Adrenal gland (tissue), 12 donors: ENCODE data around the gene TPRG1. TPM values are rescaled to one million over a fixed set of nuclear protein-coding genes. Genes with fewer than 3 reads are reported as not detected.

Experiments used
- DNase-seq, 7 donors: peaks; one replicate each; pipeline ENCODE4 v3.0.0-alpha.2; 2019 to 2020
- H3K27ac ChIP-seq, 5 donors: fragments of 200-600 bp; sonication (generic) in 4 of 5; 1 replicate in 3 of 5; 2 replicates in 2 of 5; pipeline versions ENCODE4 v1.5.1 to v1.8.0; 2016 to 2020; ENCODE audit warnings: mild to moderate bottlenecking in 1 of 5
- H3K27me3 ChIP-seq: fragments of 200-600 bp; 2 replicates; pipeline ENCODE4 v1.8.0; 2021
- H3K36me3 ChIP-seq, 2 donors: fragments of 200-600 bp; replicated peaks in 1 of 2; 1 replicate in 1 of 2; 2 replicates in 1 of 2; pipeline versions ENCODE4 v1.5.1 to v1.8.0; 2018 to 2022
- H3K4me1 ChIP-seq, 2 donors: fragments of 200-600 bp; replicated peaks in 1 of 2; 1 replicate in 1 of 2; 2 replicates in 1 of 2; pipeline versions ENCODE4 v1.5.1 to v1.8.0; 2018 to 2021
- H3K4me3 ChIP-seq, 4 donors: fragments of 200-600 bp; sonication (generic) in 3 of 4; one replicate each; pipeline ENCODE4 v1.5.1; 2016 to 2018
- H3K9me3 ChIP-seq, 3 donors: fragments of 200-600 bp; sonication (generic) in 1 of 3; replicated peaks in 1 of 3; 1 replicate in 2 of 3; 2 replicates in 1 of 3; pipeline versions ENCODE4 v1.5.1 to v1.8.0; 2016 to 2021
- POLR2A ChIP-seq, 2 donors: fragments of 450-650 bp; IDR thresholded peaks; one replicate each; pipeline ENCODE4 v1.6.1; 2017; ENCODE audit warnings: antibody characterized with exemption in 2 of 2, mild to moderate bottlenecking in 2 of 2, moderate library complexity in 1 of 2
- WGBS, 4 donors: extraction: QIAGEN DNeasy Blood & Tissue Kit in 2 of 4; methylation state at CpG; one replicate each; pipeline versions ENCODE4 v1.1.5 to v1.1.7; 2013 to 2017; 5-methylcytosine and 5-hydroxymethylcytosine counted together
- intact Hi-C, 2 donors: fragments of 100-400 bp; cut with DNase I; formaldehyde crosslinking; loops; one replicate each; pipeline versions ENCODE4 v1.14.1 to v1.15.0; 2022 to 2023
- polyA plus RNA-seq, 3 donors: library from polyadenylated mRNA; stranded (reverse); fragments of 200-250 nt in 2 of 3; fragments of 350-450 nt in 1 of 3; fragmentation: Illumina TruSeq in 1 of 3; extraction: RNeasy Lipid Tissue Mini Kit (QIAGEN cat#74804) in 1 of 3; gene quantifications; one replicate each; pipeline ENCODE4 v1.2.3, GENCODE V29; 2013 to 2014
- total RNA-seq, 9 donors: library from RNA; depleted of rRNA in 4 of 9; stranded (reverse); fragments of >200 nt in 4 of 9; fragments of 120-200 nt in 1 of 9; fragmentation: NEBNext Ultra II Directional in 1 of 9; extraction: Animal tissue kit (Norgen Biotek cat#: 25700) in 1 of 9; gene quantifications; one replicate each; pipeline versions ENCODE4 v1.1.0 to v1.2.4, GENCODE V29; 2013 to 2023
- TF ChIP-seq, protein P1 (sequence below), 6 experiments: fragments of 450-650 bp in 4 of 6; fragments of 200-600 bp in 2 of 6; sonication (generic) in 1 of 6; IDR thresholded peaks; 1 replicate in 5 of 6; 2 replicates in 1 of 6; pipeline versions ENCODE4 v1.5.1 to v1.8.0; 2016 to 2021; ENCODE audit warnings: antibody characterized with exemption in 6 of 6, mild to moderate bottlenecking in 2 of 6, moderate library complexity in 1 of 6
- donor health status: healthy with polysubstance abuse.
- donor health status: Bipolar disorder and iron deficiency.
- donor health status: DM: yes; HTN: yes; CAD: no.
- donor health status: DM: no; HTN: no; CAD: no.
- donor health status: DM: no; HTN: no; CAD: no.
- donor health status: DM: yes; HTN: yes; CAD: no.

TPRG1 gene
- total and polyA plus RNA-seq, 12 donors: 2.6 to 9.4 (median 3.9) TPM

DNA sequence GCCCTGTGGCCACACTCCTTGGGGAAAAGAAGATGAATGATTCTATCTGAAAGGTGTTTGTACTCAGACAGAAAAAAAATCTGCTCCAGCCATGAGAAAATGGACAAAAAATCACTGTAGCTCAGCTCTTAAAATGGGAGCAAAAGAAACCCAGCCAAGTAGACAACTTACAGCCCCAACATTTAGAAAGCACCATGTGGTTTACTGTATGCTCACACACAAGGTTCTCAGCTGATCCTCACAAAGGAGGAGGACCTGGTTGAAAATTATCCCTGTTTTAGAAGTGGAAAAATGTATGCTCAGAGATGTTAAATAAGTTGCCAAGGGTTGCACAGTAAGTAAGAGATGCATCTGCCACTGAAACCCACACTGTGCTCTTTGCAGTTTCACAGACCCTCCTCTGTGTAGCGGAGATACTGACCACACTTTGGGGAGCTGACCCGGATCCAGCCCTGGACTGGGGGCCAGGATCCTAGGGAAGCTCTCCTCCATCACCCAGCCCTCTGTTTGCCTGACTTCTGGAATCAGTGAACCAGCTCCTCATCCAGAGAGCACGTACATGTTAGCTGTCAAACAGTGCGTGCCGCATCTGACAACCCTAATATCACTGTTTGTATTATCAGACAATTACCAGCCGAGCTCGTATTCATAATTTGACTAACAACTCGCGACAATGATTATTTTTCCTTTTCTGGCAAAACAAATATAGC, 32.7 kb upstream of the TPRG1 start:
- Histone ChIP-seq H3K36me3 (no peaks in the 10 kb centered on the region), H3K9me3 (no peaks in the 10 kb centered on the region), H3K4me1 (no peaks in the 10 kb centered on the region), H3K4me3 (no peak overlapping the region), H3K27ac (no peak overlapping the region), H3K27me3 (no peaks in the 10 kb centered on the region)
- DNase-seq: no peak
- intact Hi-C loops: no loop called here
- WGBS, 4 donors: 87 to 97% (median 91%) methylated on average over 9 of the region's 9 CpGs
- no peak for TF ChIP-seq POLR2A (IDR thresholded peaks at IDR 0.05)

DNA sequence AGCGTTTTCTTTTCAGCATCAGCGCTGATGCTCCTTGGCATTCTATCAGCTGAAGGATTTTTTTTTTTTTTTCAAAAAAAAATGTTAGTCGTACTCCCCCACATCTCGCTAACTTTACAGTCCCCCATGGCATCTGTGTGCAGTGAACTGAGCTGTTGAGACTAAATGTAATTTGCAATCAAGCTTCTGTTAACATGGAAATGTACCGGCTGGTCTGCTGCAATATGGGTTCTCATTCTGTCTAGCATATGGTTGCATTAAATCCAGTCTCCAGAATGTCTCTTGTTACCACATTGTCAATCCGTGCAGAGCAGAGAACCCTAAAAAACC, 32.2 kb upstream of the TPRG1 start:
- no peaks in the 10 kb centered on the region for H3K9me3 ChIP-seq
- intact Hi-C loops: no loop called here
- WGBS, 4 donors: 86 to 93% (median 88%) methylated on average over 6 of the region's 6 CpGs

DNA sequence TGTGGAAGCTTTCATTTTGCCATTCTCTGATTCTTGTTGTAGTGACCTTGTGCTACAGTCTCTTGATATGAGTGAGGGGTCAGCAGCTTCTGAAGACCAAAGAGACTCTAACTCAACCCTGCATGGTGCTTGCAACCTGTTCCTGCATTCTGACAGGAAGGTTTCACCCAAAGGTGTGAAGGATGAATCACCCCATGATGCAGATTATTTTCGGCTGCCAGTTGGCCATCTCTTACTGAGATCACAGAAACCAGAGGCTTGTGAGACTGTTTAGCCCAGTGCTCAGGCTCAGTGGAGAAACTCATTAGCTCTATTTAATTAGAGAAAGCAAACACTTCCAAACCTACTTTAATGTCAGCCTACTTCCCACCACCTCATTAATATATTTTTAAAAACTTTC, 29.2 kb upstream of the TPRG1 start:
- WGBS, 4 donors: 46 to 64% (median 51%) methylated on average over 1 of the region's 1 CpG
- H3K36me3 ChIP-seq: no peaks in the 10 kb centered on the region
- no peak overlapping the region for H3K27ac ChIP-seq
- H3K9me3 ChIP-seq: no peaks in the 10 kb centered on the region
- H3K4me1 ChIP-seq: peaks cover 3% of the 10 kb centered on the region in 2 donors
- TF ChIP-seq, protein P1, sequence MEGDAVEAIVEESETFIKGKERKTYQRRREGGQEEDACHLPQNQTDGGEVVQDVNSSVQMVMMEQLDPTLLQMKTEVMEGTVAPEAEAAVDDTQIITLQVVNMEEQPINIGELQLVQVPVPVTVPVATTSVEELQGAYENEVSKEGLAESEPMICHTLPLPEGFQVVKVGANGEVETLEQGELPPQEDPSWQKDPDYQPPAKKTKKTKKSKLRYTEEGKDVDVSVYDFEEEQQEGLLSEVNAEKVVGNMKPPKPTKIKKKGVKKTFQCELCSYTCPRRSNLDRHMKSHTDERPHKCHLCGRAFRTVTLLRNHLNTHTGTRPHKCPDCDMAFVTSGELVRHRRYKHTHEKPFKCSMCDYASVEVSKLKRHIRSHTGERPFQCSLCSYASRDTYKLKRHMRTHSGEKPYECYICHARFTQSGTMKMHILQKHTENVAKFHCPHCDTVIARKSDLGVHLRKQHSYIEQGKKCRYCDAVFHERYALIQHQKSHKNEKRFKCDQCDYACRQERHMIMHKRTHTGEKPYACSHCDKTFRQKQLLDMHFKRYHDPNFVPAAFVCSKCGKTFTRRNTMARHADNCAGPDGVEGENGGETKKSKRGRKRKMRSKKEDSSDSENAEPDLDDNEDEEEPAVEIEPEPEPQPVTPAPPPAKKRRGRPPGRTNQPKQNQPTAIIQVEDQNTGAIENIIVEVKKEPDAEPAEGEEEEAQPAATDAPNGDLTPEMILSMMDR (IDR thresholded peaks at IDR 0.05): no peak
- TF ChIP-seq POLR2A (IDR thresholded peaks at IDR 0.05): no peak
- peak in 1 of 7 donors; percentile 33 for DNase-seq
- H3K4me3 ChIP-seq: no peak overlapping the region
- H3K27me3 ChIP-seq: no peaks in the 10 kb centered on the region
- intact Hi-C loops: loop anchor here in 1 of 2 donors (10.0 kb wide), 1 partner anchor 1408 kb away; no protein-coding TSS in a partner anchor

More for the DNA sequence above, 32.2 kb upstream of the TPRG1 start:
- Histone ChIP-seq H3K27ac (no peak overlapping the region), H3K36me3 (no peaks in the 10 kb centered on the region), H3K27me3 (no peaks in the 10 kb centered on the region), H3K4me3 (no peak overlapping the region), H3K4me1 (no peaks in the 10 kb centered on the region)
- DNase-seq: no peak
- TF ChIP-seq, protein P1 (IDR thresholded peaks at IDR 0.05): no peak
- no peak for TF ChIP-seq POLR2A (IDR thresholded peaks at IDR 0.05)

DNA sequence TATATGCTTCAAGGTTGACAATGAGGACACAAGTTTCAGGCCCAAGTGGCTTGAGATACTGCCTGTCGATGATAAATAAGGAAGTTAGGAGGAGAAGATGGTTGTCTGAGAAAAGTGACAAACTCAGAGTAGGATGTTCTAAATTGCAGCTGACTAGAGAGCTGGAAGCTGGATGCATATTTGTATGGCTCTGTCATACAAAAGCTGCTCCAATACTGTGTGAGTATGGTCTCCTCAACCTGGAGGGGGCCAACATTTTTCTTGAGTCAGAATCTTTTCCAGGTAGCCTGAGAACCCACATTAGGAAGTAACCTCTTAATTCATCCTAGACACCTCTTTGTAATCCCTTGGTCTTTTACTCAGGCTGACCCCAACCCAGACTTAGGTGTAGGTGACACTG, 28.4 kb upstream of the TPRG1 start:
- Histone ChIP-seq H3K27ac (no peak overlapping the region), H3K27me3 (no peaks in the 10 kb centered on the region), H3K4me3 (no peak overlapping the region), H3K36me3 (no peaks in the 10 kb centered on the region), H3K9me3 (no peaks in the 10 kb centered on the region), H3K4me1 (peaks cover 7 to 10% of the 10 kb centered on the region in 2 donors)
- no peak for DNase-seq
- 71 to 100% (median 81%) methylated on average over 1 of the region's 1 CpG for WGBS, 4 donors
- TF ChIP-seq POLR2A (IDR thresholded peaks at IDR 0.05): no peak
- TF ChIP-seq, protein P1 (IDR thresholded peaks at IDR 0.05): no peak
- intact Hi-C loops: loop anchor here in 1 of 2 donors (10.0 kb wide), 1 partner anchor 1409 kb away; no protein-coding TSS in a partner anchor

DNA sequence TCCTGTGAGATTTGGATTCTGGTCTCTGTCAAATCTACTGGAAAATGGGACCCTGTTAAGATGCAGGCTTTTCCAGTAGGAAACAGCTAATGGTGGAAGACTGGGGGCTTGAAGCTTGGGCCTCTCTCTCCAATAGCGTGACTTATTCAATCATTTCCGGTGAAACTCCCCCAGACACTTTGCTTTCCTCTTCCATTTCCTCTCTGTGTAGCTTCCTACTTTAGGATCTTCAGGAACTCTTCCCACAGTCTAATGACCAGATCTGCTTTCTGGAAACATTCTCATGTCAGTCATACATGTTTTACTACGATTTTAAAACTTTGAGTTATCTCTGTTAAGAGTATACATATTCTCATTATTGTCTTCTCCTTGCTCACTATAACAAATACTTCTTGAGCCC, 28.0 kb upstream of the TPRG1 start:
- H3K4me3 ChIP-seq: no peak overlapping the region
- TF ChIP-seq POLR2A (IDR thresholded peaks at IDR 0.05): no peak
- TF ChIP-seq, protein P1 (IDR thresholded peaks at IDR 0.05): no peak
- no peaks in the 10 kb centered on the region for H3K27me3 ChIP-seq
- no peak for DNase-seq
- H3K27ac ChIP-seq: no peak overlapping the region
- no peaks in the 10 kb centered on the region for H3K9me3 ChIP-seq
- intact Hi-C loops: loop anchor here in 1 of 2 donors (10.0 kb wide), 1 partner anchor 1409 kb away; no protein-coding TSS in a partner anchor
- no peaks in the 10 kb centered on the region for H3K36me3 ChIP-seq
- WGBS, 4 donors: 73 to 90% (median 82%) methylated on average over 3 of the region's 3 CpGs
- H3K4me1 ChIP-seq: peaks cover 7 to 11% of the 10 kb centered on the region in 2 donors
